SK-N-SH (cell line): Measurements from ENCODE around the gene ZMYND8. TPM values are rescaled to one million over a fixed set of nuclear protein-coding genes. Genes with fewer than 3 reads are reported as not detected.

Experiments
- CTCF ChIA-PET: fragments of 300-600, 350-600 bp; formaldehyde crosslinking; extraction: SDS; loops from one replicate; lab custom pipeline; 2021; lab: Yijun Ruan, JAX
- POLR2A ChIA-PET: fragments of 350-600 bp; sonication (Branson Sonifier 250); formaldehyde crosslinking; extraction: SDS; loops from one replicate; lab custom pipeline; 2020; ENCODE audit warnings: antibody characterized with exemption, inconsistent platforms; lab: Yijun Ruan, JAX
- DNase-seq: peaks from one replicate; pipeline ENCODE4 v3.0.0; 2012
- H2AFZ ChIP-seq: fragments of 200-600 bp; sonication (generic); 2 replicates; pipeline ENCODE4 v1.8.1; 2016; ENCODE audit warnings: antibody characterized with exemption, mild to moderate bottlenecking, low read depth
- H3F3A ChIP-seq: fragments of 200-600 bp; sonication (generic); replicated peaks from 2 replicates; pipeline ENCODE3; 2016; ENCODE audit warnings: antibody characterized with exemption, mild to moderate bottlenecking; ENCODE audit not compliant: insufficient read depth
- H3K27ac ChIP-seq, 2 experiments: fragments of 200-500 bp in 1 of 2; fragments of 200-600 bp in 1 of 2; sonication (Bioruptor generic) in 1 of 2; sonication (generic), shearing (Covaris generic) in 1 of 2; 2 replicates each; pipeline versions ENCODE4 v1.5.1 to v1.6.1; 2014 to 2016; ENCODE audit warnings: low read depth in 2 of 2, inconsistent platforms in 1 of 2, low read length in 1 of 2, mild to moderate bottlenecking in 1 of 2, mixed read lengths in 1 of 2
- H3K27me3 ChIP-seq: fragments of 200-600 bp; sonication (generic), shearing (Covaris generic); 2 replicates; pipeline ENCODE4 v1.6.1; 2016; ENCODE audit warnings: mixed run types; ENCODE audit not compliant: insufficient read depth
- H3K36me3 ChIP-seq, 2 experiments: fragments of 200-500 bp in 1 of 2; fragments of 200-600 bp in 1 of 2; sonication (Bioruptor generic) in 1 of 2; sonication (generic) in 1 of 2; replicated peaks in 1 of 2; 2 replicates each; pipeline versions ENCODE3 to v1.5.1; 2014 to 2016; ENCODE audit warnings: low read length in 1 of 2, mild to moderate bottlenecking in 1 of 2; ENCODE audit not compliant: insufficient read depth in 2 of 2, control insufficient read depth in 1 of 2
- H3K4me1 ChIP-seq, 2 experiments: fragments of 200-500 bp in 1 of 2; fragments of 200-600 bp in 1 of 2; sonication (Bioruptor generic) in 1 of 2; sonication (generic), shearing (Covaris generic) in 1 of 2; 2 replicates each; pipeline versions ENCODE4 v1.5.1 to v1.6.1; 2014 to 2016; ENCODE audit warnings: low read depth in 1 of 2, low read length in 1 of 2, mixed run types in 1 of 2; ENCODE audit not compliant: insufficient read depth in 2 of 2, control insufficient read depth in 1 of 2
- H3K4me2 ChIP-seq: fragments of 200-600 bp; sonication (generic), shearing (Covaris generic); 2 replicates; pipeline ENCODE4 v1.6.1; 2017; ENCODE audit warnings: mixed run types
- H3K4me3 ChIP-seq, 2 experiments: fragments of 200-500 bp in 1 of 2; fragments of 200-600 bp in 1 of 2; sonication (Bioruptor generic) in 1 of 2; sonication (generic), shearing (Covaris generic) in 1 of 2; 2 replicates each; pipeline versions ENCODE4 v1.5.1 to v1.8.1; 2014 to 2016; ENCODE audit warnings: low read depth in 2 of 2, inconsistent platforms in 1 of 2, low read length in 1 of 2, mild to moderate bottlenecking in 1 of 2, mixed read lengths in 1 of 2, moderate library complexity in 1 of 2
- H3K79me2 ChIP-seq: fragments of 200-600 bp; sonication (generic); 2 replicates; pipeline ENCODE4 v1.8.1; 2017; ENCODE audit warnings: mild to moderate bottlenecking; ENCODE audit not compliant: insufficient read depth
- H3K9ac ChIP-seq: fragments of 200-600 bp; sonication (generic); 2 replicates; pipeline ENCODE4 v1.6.1; 2017; ENCODE audit warnings: mixed run types
- H3K9me2 ChIP-seq: fragments of 200-600 bp; sonication (generic); 2 replicates; pipeline ENCODE4 v1.6.1; 2017; ENCODE audit warnings: mixed run types
- H3K9me3 ChIP-seq: fragments of 200-600 bp; sonication (generic); 2 replicates; pipeline ENCODE4 v1.6.1; 2017; ENCODE audit warnings: mixed run types, mild to moderate bottlenecking, moderate library complexity
- H4K20me1 ChIP-seq: fragments of 200-600 bp; sonication (generic); 2 replicates; pipeline ENCODE4 v1.6.1; 2017; ENCODE audit warnings: mild to moderate bottlenecking, mixed run types; ENCODE audit not compliant: insufficient read depth
- CTCF ChIP-seq: fragments of 200-600 bp; sonication (generic); IDR thresholded peaks from 2 replicates; pipeline ENCODE4 v1.6.1; 2017; ENCODE audit warnings: antibody characterized with exemption, mild to moderate bottlenecking, moderate library complexity
- EZH2phosphoT487 ChIP-seq: fragments of 200-600 bp; sonication (generic); IDR thresholded peaks from 2 replicates; pipeline ENCODE4 v1.6.1; 2017; ENCODE audit warnings: low read depth, mixed run types, mild to moderate bottlenecking, antibody characterized with exemption, moderate library complexity, borderline replicate concordance
- FOSL2 ChIP-seq: IDR thresholded peaks from 2 replicates; pipeline ENCODE4 v1.4.0; 2012; ENCODE audit warnings: low read depth, mild to moderate bottlenecking, moderate library complexity, borderline replicate concordance
- IRF3 ChIP-seq: fragments of 150-350 bp; IDR thresholded peaks from 2 replicates; pipeline ENCODE4 v1.6.1; 2016; ENCODE audit warnings: mild to moderate bottlenecking, low read depth, low read length
- JUND ChIP-seq: IDR thresholded peaks from 2 replicates; pipeline ENCODE4 v1.4.0; 2012
- MAX ChIP-seq: IDR thresholded peaks from 2 replicates; pipeline ENCODE4 v1.4.0; 2012; ENCODE audit warnings: low read depth
- NFIC ChIP-seq: IDR thresholded peaks from 2 replicates; pipeline ENCODE4 v1.4.0; 2012; ENCODE audit warnings: borderline replicate concordance
- RCOR1 ChIP-seq: fragments of 150-350 bp; IDR thresholded peaks from 2 replicates; pipeline ENCODE4 v1.6.1; 2017; ENCODE audit warnings: antibody characterized with exemption, low read length
- TCF12 ChIP-seq: IDR thresholded peaks from 2 replicates; pipeline ENCODE4 v1.4.0; 2012
- USF2 ChIP-seq: fragments of 150-350 bp; IDR thresholded peaks from 2 replicates; pipeline ENCODE4 v1.6.1; 2017; ENCODE audit warnings: antibody characterized with exemption, low read length, low read depth, borderline replicate concordance
- YY1 ChIP-seq: IDR thresholded peaks from 2 replicates; pipeline ENCODE4 v1.4.0; 2012; ENCODE audit warnings: low read depth, mild to moderate bottlenecking
- WGBS: methylation state at CpG from one replicate; pipeline ENCODE4 v1.1.6; 2017; ENCODE audit warnings: low lambda C conversion rate; 5-methylcytosine and 5-hydroxymethylcytosine counted together
- polyA plus RNA-seq, 3 experiments: library from polyadenylated mRNA; depleted of rRNA; stranded (reverse); fragments of >200 nt; gene quantifications; 2 replicates each; pipeline ENCODE4 v1.2.3, GENCODE V29; 2012
- TF ChIP-seq, protein P1 (sequence below): IDR thresholded peaks from 2 replicates; pipeline ENCODE4 v1.4.0; 2012; ENCODE audit warnings: low read depth, borderline replicate concordance
- TF ChIP-seq, protein P2 (sequence below): IDR thresholded peaks from 2 replicates; pipeline ENCODE4 v1.6.1; 2012; ENCODE audit warnings: mild to moderate bottlenecking, low read depth, low read length, moderate library complexity

ZMYND8 gene
- polyA plus RNA-seq, 1 of the 3 experiments (the other 2 are of a cell fraction): 25.3 TPM

GRCh38 chr20:47349365-47350180 is 6.9 kb downstream of the ZMYND8 start:
- Histone ChIP-seq H3K27me3 (no peaks in the 10 kb centered on the region), H3K36me3 (peaks cover 11 to 28% of the 10 kb centered on the region in 2 experiments), H3K9me3 (no peaks in the 10 kb centered on the region), H3K27ac (peak overlapping the region; percentile 97 to 100), H3K9ac (peak overlapping the region; percentile 89; the same call in 1 of the 2 replicates), H3F3A (peaks cover 17% of the 10 kb centered on the region), H3K4me3 (no peak overlapping the region; a peak in 1 of 4 replicates), H3K4me2 (peak overlapping the region; percentile 79), H4K20me1 (no peaks in the 10 kb centered on the region), H3K9me2 (no peaks in the 10 kb centered on the region), H2AFZ (no peak overlapping the region), H3K4me1 (peaks cover 51 to 68% of the 10 kb centered on the region in 2 experiments), H3K79me2 (peaks cover 99% of the 10 kb centered on the region)
- TF ChIP-seq EZH2phosphoT487 (no peak), JUND (peak; percentile 26; the same call in 1 of the 2 replicates), TCF12 (peak; percentile 23; the same call in 1 of the 2 replicates), NFIC (peak; percentile 74), YY1 (0 out of 2 replicates have a peak, but pooled peaks have one; percentile 29), USF2 (no peak)
- 57% methylated on average over 7 of the region's 7 CpGs for WGBS
- CTCF ChIA-PET: interaction anchor here (13.1 kb wide), 1 partner anchor 77 kb away, joined by 99 read pairs; no protein-coding TSS in a partner anchor
- POLR2A ChIA-PET: no interaction called here
- no peak for DNase-seq

DNA sequence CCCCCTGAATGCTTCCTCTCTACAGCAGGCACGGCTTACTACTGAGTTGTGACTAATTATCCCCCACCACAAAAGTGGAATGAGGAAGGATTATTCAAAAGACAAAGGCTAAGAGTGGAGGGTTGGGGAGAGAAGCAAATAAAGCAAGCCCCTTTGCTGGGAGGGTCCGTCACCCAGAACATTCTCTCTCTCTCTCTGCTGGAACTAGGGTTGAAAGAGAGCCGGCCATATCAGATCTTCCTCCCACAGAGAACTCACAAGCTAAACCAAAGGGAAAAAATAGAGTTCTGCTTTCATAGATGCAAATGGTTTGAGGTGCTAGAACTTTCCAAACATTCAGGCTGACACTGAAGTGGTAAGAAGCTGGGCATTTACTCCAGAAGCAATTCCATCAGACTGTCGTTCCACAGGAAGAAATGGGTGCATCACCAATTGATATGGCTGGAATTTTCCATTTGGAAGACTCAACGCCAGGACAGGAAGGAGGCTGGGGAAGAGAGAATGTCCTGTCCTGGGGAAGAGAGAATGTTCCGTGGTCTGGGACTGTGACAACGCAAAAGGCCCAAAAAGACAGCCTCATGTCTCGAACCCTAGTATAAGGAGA is 7.9 kb downstream of the ZMYND8 start:
- Histone ChIP-seq H3K4me2 (peak overlapping the region; percentile 79), H3K27me3 (no peaks in the 10 kb centered on the region)
- TF ChIP-seq CTCF (no peak), FOSL2 (no peak), RCOR1 (no peak), JUND (no peak), MAX (no peak), IRF3 (no peak)
- TF ChIP-seq, protein P1, sequence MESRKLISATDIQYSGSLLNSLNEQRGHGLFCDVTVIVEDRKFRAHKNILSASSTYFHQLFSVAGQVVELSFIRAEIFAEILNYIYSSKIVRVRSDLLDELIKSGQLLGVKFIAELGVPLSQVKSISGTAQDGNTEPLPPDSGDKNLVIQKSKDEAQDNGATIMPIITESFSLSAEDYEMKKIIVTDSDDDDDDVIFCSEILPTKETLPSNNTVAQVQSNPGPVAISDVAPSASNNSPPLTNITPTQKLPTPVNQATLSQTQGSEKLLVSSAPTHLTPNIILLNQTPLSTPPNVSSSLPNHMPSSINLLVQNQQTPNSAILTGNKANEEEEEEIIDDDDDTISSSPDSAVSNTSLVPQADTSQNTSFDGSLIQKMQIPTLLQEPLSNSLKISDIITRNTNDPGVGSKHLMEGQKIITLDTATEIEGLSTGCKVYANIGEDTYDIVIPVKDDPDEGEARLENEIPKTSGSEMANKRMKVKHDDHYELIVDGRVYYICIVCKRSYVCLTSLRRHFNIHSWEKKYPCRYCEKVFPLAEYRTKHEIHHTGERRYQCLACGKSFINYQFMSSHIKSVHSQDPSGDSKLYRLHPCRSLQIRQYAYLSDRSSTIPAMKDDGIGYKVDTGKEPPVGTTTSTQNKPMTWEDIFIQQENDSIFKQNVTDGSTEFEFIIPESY: no peak
- TF ChIP-seq, protein P2, sequence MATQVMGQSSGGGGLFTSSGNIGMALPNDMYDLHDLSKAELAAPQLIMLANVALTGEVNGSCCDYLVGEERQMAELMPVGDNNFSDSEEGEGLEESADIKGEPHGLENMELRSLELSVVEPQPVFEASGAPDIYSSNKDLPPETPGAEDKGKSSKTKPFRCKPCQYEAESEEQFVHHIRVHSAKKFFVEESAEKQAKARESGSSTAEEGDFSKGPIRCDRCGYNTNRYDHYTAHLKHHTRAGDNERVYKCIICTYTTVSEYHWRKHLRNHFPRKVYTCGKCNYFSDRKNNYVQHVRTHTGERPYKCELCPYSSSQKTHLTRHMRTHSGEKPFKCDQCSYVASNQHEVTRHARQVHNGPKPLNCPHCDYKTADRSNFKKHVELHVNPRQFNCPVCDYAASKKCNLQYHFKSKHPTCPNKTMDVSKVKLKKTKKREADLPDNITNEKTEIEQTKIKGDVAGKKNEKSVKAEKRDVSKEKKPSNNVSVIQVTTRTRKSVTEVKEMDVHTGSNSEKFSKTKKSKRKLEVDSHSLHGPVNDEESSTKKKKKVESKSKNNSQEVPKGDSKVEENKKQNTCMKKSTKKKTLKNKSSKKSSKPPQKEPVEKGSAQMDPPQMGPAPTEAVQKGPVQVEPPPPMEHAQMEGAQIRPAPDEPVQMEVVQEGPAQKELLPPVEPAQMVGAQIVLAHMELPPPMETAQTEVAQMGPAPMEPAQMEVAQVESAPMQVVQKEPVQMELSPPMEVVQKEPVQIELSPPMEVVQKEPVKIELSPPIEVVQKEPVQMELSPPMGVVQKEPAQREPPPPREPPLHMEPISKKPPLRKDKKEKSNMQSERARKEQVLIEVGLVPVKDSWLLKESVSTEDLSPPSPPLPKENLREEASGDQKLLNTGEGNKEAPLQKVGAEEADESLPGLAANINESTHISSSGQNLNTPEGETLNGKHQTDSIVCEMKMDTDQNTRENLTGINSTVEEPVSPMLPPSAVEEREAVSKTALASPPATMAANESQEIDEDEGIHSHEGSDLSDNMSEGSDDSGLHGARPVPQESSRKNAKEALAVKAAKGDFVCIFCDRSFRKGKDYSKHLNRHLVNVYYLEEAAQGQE: no peak
- TF ChIP-seq, all 33 proteins: peak for 0
- Histone ChIP-seq H2AFZ (no peak overlapping the region), H3K9ac (peak overlapping the region; percentile 34; the same call in 1 of the 2 replicates), H3K9me2 (no peaks in the 10 kb centered on the region), H3K9me3 (no peaks in the 10 kb centered on the region), H3K4me3 (no peak overlapping the region), H3K27ac (peak overlapping the region; percentile 97 to 100), H3K79me2 (peaks cover 99% of the 10 kb centered on the region), H3K4me1 (peaks cover 43 to 60% of the 10 kb centered on the region in 2 experiments), H3F3A (peaks cover 17% of the 10 kb centered on the region), H4K20me1 (no peaks in the 10 kb centered on the region), H3K36me3 (peaks cover 11 to 35% of the 10 kb centered on the region in 2 experiments)
- DNase-seq: no peak
- ChIA-PET POLR2A (no interaction called here), CTCF (interaction anchor here (1.0 to 1.3 kb wide), 2 partner anchors 10 to 35 kb away, joined by 4 to 5 read pairs; no protein-coding TSS in a partner anchor)
- WGBS: 74% methylated on average over 8 of the region's 8 CpGs
